AG08396 (cell line): ENCODE measurements around the gene RASSF1.
A peak's percentile ranks its signal among the peaks of the same experiment; 100 is the strongest.

Source experiments
- DNase-seq: peaks from one replicate; pipeline ENCODE4 v3.0.0; 2012; ENCODE audit warnings: low spot score, mixed read lengths

RASSF1 gene, protein sequence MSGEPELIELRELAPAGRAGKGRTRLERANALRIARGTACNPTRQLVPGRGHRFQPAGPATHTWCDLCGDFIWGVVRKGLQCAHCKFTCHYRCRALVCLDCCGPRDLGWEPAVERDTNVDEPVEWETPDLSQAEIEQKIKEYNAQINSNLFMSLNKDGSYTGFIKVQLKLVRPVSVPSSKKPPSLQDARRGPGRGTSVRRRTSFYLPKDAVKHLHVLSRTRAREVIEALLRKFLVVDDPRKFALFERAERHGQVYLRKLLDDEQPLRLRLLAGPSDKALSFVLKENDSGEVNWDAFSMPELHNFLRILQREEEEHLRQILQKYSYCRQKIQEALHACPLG

DNA sequence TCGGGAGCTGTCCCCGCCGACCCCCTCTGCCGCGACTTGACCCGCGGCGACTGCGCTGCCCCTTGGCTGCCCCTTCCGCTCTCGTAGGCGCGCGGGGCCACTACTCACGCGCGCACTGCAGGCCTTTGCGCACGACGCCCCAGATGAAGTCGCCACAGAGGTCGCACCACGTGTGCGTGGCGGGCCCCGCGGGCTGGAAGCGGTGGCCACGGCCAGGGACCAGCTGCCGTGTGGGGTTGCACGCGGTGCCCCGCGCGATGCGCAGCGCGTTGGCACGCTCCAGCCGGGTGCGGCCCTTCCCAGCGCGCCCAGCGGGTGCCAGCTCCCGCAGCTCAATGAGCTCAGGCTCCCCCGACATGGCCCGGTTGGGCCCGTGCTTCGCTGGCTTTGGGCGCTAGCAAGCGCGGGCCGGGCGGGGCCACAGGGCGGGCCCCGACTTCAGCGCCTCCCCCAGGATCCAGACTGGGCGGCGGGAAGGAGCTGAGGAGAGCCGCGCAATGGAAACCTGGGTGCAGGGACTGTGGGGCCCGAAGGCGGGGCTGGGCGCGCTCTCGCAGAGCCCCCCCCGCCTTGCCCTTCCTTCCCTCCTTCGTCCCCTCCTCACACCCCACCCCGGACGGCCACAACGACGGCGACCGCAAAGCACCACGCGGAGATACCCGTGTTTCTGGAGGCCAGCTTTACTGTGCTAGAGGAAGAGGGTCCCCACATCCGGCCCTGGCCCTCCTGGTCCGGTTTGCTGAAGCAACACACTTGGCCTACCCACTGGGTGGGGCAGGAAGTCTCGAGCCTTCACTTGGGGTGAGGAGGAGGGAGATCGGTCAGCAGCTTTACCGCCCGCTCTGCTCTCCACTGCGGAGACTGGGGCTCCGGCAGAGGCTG is at the start of gene RASSF1:
Gene RASSF1, minus strand, starts transcription at position 389 of the 882 bp plus-strand sequence. Its CDS starts 31 bp downstream, at position 358.
- peak; percentile 79 for DNase-seq

DNA sequence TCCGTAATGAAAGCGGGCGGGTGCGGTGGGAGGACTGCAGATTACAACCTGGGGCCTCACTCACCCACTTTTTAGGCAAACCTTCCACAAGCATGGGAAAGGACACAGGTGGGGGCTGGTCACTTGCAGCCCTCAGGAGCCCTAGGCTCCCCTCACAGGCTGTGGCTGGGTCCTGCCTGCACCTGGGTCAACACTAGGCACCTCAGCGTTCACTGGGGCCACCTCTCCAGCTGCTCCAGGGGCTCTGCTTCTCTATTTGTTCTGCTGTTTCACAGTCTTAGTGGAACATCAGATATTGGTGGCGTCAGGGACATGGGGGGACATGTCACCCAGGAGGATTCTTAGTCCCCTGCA is 48.8 kb upstream of the RASSF1 start:
- DNase-seq, result no peak

DNA sequence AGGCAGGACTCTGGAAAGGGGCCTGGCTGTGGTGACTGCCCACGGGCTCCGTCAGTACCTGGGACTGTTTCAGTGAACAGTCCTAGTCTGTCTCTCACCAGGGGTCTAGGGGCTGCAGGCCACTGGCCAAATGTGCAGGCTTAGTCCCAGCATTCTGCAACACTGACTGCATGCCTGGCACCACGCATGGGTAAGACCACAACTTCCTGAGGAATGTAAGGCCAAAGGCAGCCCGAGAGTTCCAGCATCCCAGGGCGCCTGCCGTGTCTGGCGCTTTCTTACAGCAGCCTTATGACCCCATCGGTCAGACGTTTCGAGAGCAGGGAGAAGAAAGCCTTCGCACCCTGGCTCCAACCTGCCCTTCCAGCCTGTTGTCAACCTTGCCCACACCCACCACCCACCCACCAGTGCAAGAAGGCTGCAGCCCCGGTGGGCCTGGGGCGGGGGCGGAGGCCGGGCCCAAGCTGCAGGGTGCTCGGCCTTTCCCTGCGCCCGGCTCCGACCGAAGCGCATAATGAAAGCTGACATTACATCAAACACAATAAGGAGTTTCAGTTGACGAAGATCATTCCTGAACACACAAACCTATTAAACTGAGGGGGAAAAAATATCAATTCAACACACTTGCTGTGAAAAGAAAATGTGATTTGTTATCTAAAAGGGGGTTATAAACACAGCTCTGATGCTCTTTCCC is 48.2 kb upstream of the RASSF1 start:
- peak; percentile 42 for DNase-seq

DNA sequence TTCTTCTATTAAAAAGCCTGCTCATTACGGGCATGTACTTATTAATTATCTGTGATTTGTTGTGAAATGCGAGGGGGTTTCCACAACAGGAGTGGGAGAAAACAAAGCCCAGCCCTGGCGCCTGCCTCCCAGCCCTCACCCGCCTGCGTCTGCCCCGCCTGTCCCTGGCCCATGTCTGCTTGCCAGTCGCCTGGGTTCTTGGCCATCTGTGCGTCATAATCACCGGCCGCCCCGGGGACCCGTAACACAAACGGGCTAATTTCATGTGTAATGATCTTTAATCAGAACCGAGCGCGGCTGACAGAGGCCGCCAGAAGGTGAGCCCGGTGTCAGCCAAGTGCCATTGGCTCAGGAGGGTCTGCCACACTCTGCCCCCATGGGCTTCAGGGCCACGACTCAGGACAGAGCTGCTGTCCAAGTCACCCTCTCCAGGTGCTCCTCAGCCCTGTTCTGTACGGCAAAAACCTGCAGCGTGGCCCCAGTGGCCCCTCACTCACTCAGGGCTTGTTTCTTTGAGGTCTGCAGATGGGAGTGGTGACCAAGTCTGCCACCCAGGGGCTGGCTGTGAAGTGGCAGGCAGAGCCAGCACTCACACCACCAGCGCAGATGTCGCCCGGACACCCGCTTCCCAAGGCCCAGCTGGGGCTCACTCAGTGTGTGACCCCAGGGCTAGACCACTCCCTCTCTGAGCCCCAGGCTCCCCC is 47.5 kb upstream of the RASSF1 start:
- DNase-seq, result peak; percentile 68

DNA sequence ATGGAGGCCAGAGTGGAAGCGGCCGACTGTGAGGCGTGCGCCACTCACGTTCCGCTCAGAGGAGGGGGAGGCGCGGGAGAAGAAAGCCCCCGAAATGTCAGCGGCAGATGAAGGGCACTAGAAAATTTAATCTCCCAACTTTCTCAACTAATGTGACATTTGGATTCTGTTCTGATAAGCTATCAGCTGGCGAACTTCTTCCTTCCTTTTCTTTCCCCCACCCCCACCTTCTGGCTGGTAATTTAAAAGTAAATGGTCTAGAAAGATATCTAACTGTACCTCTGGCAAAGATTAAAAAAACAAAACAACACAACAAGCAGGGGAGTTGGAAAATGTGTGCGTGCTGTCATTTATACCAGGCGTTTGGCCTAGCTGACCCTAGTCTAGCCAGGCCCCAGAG is 45.1 kb upstream of the RASSF1 start:
- DNase-seq, result no peak

DNA sequence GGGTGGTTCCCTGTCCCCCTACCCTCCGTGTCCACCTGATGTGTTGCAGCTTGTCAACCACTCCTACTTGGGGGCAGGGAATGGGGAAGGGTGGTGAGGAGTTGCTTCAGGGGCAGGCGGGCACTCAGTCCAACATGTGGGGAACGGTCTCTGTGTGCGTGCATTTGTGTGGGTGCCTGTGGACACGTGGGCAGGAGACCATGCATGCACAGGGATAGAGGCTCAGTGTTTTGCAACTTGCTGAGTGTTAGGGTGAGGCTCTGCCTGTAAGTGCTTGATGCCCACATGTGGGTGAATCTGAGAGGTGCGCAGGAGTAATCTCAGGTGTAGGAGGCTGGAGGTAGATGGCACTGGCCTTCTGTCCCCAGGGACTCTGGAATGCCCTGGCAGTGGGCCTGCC is 43.1 kb upstream of the RASSF1 start:
- DNase-seq, result no peak

DNA sequence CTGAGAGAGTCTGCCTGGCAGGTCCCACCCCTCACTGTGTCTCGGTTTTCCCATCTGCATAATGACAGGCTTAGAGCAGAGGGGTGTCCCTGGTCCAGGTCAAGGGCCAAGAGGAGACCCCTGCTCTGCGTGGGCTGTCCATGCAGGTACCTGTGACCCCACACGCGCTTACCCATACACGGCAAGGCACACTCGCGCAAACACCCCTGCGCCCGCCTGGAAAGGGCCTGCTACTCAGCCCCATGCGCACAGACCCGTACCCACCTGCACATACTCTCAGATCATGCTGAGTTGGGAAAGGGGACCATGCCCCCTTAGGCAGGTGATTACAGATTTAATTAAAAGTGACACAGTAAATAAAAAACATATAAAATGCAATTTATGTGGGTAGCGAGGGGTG is 42.1 kb upstream of the RASSF1 start:
- DNase-seq, result no peak

DNA sequence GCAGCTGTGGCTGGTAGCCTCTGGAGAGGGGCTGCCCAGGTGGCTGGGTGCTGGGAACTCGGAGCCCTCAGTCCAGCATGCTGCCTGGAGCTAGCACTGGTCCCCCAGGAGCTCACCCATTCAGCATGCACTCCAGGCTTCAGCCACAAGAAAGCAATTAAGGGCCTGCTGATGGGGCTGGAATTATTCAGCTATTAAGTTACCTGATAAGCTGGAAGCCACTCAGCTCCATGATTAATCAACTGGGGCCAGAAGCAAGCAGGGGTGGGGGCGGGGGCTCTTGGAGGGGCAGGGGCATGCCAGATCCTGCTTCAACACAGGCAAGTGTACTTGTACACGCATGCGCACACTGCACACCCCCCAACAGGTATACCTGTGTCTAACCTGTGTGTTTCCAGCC is 40.7 kb upstream of the RASSF1 start:
- no peak for DNase-seq

DNA sequence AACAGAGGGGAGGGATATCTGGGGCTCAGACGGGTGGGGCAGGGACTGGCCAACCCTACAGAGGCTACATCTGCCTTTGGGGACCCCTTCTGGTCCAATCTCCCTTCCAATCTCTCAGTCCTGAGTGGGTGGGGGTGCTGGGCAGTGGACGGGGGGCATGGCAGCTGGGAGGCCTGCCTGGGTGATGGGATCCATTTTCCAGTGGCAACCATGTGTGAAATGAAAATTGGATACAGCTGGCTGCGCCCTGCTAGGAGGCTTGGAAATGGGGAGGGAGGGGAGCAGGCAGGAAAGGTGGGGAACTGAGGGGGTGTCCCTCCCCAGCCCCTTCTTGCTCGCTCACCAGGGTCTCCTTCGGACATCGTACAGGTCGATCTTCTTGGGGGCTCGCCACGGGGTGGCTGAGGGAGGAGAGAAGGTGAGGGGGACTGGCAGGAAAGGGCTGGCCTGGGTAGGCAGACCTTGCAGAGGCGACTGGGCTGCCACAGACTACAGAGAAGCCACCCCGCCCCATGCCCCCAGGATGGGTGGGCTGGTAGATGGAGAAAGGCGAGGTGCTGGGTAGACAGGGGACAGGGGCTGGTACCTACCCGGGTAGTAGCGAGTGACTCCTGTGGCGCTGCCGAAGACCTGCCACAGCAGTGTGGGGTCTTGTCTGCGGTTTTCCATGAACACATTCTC is 39.9 kb upstream of the RASSF1 start:
- no peak for DNase-seq

DNA sequence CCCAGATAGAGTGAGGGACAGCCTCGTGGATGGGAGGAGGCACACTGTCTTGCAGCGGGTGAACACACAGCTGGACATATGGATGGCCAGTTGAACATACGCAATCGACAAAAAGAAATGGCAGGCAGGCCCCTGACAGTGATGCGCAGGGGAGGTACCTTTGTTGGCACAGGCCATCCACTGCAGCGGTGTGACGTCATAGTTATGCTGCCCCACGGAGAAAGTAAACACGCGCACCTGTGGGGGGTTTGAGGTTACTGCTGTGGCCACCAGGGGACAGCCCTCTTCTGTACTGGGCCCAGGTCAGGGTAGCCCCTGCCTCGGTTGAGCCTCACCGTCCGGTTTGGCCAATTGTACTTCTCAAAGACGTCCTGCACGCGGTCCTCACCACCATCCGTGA is 38.1 kb upstream of the RASSF1 start:
- DNase-seq, result no peak

DNA sequence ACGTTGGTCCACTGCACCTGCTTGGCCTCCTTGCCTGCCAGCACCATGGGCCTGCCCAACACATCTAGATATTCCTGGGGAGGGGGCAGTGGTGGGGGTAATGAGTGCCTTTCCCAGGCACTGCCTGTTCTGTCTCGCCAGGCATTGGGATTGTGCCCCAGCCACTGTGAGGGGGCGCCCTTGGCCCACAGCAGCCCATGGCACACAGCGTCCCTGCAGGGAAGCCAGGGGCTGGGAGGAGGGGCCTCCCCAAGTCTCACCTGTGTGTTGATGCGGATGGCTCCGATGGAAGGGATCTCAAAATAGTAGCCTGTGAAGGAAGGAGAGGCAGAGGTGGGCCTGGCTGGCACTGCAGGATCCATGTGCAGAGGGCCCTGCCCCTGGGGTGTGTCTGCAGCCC is 37.4 kb upstream of the RASSF1 start:
- DNase-seq, result no peak

DNA sequence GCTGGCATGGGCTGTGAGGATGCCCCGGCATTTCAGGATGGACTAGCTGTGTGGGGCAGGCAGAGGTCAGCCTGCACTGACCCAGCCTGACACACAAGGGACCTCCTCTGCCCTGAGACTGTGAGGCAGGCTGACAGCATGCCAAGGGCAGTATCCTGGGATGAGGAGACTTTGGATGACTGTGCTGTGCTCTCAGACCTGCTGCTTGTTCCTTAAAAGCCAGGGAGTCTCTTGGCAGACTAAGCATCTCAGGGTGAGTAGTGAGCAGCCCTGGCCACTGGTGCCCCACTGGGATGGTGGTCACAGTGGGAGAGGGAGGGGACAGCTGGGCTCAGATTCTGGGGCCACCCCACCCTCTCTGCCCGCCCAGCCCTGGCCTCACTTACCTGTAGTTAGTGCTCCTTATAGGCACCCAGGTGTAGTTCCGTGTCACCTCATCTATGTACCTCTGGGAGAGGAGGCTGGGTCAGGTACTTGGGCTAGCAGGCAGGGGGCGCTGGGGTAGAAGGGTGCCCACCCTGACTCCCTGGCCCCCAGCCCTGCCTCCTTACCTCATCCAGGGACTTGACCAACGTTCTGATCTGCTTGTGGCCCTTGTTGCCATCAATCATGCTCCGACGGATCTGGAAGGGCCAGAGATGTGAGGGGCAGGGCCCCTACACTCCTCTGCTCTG is 34.8 kb upstream of the RASSF1 start:
- peak; percentile 42 for DNase-seq

DNA sequence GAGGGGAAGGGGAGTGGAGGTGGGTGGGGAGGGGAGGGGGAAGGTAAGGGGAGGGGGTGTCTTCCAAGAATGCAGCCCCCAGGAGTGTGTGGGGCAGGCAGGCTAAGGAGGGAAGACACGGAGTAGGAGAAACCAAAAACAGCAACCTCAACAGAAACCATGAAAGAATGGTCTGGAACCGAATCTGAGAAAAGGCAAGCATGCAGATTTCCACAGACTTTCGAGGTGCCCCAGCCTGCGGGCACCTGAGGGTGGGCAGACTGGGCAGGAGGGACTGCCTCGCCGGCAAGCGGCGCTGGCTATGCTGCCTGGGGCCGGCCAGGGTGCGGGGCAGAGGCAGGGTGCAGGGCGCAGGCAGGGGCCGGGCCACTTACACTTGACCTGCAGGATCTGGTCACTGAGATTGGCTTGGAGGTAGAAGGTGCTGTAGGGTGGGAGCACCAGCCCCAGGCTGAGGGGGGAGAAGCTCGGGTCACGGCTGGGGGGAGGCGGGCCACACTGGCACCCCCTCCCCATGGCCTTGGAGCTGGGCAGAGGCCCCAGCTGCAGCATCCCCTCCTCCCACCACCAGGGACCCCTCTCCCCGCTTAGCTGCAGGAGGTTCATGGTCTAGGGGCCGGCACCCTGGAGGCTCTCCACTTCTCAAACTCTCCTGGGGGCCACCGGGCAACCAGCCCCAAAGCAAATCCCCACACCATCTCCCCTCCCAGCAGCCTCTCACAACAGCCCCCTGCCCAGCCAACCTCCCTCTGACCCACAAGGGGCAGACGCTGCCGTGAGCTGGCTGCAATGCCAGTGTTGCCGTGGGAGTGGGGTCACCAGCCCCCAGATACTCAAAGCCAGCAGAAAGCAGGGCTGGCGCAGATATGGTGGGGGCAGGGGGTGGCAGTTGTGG is 34.0 kb upstream of the RASSF1 start:
- no peak for DNase-seq

DNA sequence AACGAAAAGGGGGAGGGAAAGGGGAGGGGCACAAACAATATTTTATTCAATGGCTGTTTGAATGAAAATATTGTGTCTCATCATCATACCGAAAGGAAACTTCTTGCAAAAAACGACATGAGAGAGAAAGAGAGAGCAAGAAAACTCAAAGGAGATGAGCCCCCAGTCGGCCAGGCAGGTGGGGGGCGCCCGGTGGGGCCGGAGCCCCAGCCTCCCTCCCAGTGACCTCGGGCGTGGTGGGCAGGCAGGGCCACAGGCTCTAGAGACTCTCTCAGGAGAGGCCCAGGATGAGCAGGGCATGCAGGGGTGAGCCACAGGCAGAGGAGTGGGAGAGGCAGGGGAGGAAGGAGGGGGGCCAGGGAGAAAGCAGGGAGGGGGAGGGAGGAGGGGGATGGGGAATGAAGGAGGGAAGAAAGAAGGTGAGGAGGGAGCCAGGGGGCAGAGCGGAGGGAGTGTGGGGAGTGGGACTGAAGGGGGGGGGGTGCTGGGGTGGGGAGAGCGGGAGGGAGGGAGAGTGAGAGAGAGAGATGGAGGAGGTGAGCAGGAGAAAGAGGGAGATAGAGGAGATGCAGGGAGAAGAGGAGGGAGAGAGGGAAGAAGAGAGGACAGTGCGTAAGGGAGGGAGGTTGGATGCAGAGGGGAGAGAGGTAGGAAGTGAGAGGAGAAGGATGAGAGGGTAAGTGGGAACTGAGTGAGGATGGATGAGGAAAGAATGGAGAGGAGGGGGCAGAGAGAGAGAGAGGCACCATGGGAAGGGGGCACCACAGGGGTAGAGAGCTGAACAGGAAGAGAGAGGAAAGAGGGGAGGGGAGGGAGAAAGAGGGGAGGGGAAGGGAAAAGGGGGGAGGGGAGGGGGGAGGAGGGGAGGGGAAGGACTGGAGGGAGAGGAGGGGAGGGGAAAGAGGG is 32.8 kb upstream of the RASSF1 start:
- DNase-seq, result no peak

DNA sequence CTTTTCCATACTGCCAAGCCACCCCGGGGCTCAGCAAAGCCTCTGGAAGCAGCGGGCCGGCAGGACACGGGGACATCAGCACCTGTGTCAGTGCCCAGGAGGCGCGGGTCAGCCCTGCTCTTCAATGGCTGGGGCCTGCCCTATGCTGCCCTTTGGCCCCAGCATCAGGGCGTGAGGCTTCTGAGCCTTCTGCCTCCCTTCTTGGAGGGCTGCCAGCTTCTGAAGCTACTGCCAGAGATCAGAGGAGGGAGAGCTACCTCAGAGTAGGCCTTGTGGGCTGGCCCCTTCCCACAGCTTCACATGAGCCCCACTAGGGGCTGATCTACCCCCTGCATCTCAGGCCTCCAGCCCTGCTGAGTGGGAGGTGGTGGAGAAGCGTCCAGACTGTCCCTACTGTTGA is 31.7 kb upstream of the RASSF1 start:
- no peak for DNase-seq

DNA sequence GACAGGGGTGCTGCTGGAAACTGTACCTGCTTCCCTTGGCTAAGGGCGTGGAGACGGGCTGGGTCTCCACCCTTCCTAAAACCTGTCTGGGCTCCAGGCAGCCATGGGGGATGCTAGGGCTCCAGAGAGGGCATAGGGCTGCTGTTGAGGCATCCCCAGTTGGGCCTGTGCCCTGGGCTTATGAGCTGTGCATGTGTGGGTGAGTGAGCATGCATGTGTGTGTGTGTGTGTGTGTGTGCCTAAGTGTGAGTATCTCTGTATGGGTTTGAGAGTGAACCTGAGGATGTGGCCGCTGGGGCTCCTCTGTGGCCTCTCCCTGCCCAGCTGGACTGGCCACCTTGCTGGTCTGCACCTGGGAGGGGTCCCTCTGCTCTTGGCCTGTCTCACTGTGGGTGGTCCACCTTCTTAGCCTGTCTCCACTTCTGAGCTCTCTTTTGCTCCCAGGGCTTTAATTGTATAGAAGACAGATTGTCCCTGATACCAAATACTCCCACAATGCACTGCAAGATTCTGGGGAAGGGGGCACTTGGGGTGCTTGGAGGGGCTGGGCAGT is 30.6 kb upstream of the RASSF1 start:
- DNase-seq, result no peak

DNA sequence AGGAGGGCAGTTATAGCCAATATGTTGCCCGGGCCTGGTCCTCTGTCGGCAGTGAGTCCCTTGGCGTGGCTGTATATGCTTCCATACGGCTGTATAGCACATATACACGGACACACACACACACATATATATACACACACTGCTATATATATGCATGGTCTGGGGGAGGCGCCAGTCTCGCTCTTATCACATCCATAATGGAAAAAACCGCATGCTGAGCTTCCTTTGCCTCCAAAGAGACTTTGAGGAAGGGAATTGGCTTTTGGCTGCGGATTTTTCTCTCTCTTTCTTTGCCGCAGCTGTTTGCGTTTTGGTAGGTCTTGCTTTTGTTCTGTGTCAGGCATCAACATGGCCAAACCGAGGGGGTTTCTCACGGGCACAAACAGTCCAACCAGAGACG is 30.0 kb upstream of the RASSF1 start:
- DNase-seq, result no peak

DNA sequence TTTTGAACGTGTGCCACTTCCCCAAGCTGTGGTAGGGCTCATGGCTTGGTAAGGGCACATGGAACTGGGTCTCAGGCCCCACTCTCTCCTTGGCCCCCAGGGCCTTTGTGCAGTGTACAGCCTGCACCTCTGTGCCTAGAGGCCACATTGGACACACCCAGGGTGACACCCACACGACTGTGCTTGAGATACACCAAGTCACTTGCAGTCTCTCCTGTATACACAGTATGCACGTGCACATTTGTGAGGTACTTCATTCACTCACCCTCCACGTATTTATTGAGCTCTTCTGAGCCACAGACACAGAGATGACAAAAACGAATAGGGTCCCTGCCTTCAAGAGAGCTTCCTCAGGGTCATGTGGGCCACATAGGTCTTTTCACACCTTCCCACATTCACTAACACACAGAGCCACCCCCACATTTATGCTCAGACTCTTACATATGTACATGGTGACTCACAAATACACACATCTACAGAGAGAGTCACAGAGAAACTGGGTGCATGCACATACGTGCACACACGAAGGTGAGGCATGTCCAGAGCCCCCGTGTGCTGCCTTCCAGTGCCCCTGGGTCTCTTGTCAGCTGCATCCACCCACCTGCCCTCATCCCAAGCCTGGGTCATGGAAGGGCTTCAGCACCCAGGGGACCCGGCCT is 28.5 kb upstream of the RASSF1 start:
- DNase-seq, result no peak
